IPS-NIHi11 (cell line): ENCODE results near the gene OR2Z1.
"Not testable (repeated sequence)": the region's sequence is repeated elsewhere in the genome, so short reads cannot be mapped to it uniquely, and the experiment has no call there.

ENCODE experiments used
- DNase-seq: peaks from one replicate; pipeline ENCODE4 v3.0.0; 2012; ENCODE audit warnings: mixed read lengths, low spot score

The OR2Z1 gene

DNA sequence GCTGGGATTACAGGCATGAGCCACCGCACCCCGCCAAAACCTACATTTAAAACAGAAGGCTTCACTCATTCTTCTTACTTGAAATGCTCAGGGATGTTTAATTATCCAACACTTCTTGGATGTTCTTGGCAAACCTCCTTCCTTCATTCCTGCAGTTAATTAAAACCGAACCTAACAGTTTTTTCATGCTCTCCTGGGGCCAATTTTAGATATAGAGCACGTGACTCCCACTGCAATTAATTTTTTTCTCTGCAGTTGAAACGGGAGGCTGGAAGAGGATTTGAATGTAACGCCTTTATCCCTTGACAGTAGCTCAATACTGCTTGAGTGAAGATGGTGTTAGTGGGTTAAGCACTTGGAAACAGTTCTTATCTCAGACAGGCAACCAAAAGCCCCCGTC is 18.2 kb upstream of the OR2Z1 start:
- DNase-seq: no peak

DNA sequence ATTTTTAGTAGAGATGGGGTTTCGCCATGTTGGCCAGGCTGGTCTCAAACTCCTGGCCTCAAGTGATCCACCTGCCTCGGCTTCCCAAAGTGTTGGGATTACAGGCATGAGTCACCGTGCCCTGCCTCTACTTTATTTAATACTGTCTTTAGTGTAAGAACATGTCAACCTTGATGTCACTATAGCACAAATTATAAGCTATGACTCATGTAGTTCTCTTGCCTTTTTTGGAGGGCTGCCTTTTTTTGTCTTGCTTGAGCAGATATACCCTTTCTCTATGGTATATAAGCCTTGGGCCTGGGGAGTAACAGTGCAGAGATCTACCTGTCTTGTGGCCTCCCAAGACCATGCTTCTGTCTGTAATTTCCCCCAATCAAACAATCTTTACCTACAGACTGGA is 16.1 kb upstream of the OR2Z1 start:
- DNase-seq: not testable (repeated sequence)

DNA sequence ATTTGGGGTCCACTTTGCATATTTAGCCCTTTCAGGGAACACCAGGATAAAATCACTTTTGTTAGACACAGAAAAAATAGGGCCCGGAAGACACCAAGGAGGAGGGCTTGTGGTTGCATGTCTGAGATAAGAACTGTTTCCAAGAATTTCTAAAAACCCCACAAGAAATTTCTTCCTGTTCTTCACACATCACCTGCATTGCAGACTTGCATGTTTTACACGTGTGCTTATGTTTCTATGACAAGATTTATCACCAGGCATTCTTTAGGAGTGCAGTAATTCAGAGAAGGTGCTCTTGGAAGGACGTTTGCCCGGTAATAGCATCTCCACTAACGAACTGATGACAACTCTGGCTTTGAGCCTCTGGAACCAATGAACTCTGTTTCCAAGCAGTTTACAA is 15.7 kb upstream of the OR2Z1 start:
- DNase-seq: no peak

DNA sequence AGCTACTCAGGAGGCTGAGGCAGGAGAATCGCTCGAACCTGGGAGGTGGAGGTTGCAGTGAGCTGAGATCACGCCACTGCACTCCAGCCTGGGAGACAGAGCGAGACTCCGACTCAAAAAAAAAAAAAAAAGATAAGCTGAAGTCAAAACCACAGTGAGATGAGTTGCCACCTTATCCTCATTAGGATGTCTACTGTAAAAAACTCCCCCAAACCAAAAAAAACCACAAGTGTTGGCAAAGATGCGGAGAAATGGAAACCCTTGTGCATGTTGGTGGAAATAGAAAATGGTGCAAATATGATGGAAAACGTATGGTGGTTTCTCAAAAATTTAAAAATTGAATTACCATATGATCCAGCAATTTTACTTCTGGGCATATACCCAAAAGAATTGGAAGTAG is 11.1 kb upstream of the OR2Z1 start:
- DNase-seq: not testable (repeated sequence)

DNA sequence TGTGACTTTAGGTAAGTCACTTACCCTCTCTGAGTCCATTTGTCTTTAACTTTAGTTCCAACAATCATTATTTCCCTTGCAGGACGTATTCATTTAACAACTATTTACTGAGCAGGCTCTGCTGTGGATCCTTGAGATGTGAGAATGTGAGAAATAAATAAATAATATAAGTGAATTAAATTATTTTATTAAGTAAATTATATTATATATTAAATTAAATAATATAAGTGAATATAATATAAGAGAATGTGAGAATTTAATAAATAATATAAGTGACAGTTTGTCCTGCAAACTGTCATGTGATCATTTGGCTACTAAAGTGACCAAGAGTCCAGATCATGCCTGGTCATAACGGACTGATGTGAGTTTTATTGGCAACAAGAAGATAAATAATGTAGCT is 598 bp downstream of the OR2Z1 start:
- no peak for DNase-seq

DNA sequence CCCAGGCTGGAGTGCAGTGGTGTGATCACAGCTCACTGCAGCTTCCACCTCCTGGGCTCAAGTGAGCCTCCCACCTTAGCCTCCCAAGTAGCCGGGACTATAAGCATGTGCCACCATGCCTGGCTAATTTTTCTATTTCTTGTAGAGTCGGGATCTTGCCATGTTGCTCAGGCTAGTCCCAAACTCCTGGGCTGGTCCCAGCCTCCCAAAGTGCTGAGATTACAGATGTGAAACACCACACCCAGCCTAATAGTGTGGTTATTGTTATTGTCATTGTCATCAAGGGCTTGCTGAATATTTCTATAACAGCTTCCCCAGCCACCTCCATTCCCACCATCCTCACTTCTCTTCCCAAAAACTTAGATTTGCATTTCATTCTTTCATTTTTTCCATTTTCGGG is 2.8 kb downstream of the OR2Z1 start:
- no peak for DNase-seq

DNA sequence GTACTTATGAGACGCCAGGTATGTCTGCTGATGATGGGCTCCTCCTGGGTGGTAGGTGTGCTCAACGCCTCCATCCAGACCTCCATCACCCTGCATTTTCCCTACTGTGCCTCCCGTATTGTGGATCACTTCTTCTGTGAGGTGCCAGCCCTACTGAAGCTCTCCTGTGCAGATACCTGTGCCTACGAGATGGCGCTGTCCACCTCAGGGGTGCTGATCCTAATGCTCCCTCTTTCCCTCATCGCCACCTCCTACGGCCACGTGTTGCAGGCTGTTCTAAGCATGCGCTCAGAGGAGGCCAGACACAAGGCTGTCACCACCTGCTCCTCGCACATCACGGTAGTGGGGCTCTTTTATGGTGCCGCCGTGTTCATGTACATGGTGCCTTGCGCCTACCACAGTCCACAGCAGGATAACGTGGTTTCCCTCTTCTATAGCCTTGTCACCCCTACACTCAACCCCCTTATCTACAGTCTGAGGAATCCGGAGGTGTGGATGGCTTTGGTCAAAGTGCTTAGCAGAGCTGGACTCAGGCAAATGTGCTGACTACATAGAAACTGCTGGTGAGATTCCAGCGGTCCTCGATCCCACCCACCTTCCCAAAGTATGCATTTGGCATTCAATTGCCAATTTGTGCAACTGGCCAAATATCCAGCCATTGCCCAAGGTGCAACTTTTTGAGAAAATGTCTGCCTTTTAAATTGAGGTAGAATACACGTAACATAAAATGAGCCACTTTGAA is 10.2 kb downstream of the OR2Z1 start:
- no peak for DNase-seq

DNA sequence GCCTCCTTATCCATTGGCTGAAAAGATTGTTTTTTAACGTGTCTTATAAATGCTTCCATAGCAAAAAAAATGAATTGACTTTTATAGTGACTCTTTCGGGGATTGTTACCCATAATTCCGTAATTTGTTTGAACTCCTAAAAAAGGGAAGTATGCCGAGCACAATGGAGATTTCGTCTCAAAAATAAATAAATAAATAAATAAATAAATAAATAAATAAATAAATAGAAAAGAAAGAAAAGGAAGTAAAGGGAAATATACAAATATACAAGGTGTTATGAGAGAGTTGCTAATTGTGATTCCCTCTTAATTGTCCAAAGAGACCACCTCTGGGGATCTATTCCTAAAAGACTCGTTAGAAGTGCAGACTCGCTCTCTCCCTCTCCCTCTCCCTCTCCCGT is 16.9 kb downstream of the OR2Z1 start:
- no peak for DNase-seq

DNA sequence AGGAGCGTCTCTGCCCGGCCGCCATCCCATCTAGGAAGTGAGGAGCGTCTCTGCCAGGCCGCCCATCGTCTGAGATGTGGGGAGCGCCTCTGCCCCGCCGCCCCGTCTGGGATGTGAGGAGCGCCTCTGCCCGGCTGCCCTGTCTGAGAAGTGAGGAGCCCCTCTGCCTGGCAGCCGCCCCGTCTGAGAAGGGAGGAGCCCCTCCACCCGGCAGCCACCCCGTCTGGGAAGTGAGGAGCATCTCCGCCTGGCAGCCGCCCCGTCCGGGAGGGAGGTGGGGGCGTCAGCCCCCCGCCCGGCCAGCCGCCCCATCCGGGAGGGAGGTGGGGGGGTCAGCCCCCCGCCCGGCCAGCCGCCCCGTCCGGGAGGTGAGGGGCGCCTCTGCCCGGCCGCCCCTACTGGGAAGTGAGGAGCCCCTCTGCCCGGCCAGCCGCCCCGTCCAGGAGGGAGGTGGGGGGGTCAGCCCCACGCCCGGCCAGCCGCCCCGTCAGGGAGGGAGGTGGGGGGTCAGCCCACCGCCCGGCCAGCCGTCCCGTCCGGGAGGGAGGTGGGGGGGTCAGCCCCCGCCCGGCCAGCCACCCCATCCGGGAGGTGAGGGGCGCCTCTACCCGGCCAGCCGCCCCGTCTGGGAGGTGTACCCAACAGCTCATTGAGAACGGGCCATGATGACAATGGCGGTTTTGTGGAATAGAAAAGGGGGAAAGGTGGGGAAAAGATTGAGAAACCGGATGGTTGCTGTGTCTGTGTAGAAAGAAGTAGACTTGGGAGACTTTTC is 18.0 kb downstream of the OR2Z1 start:
- DNase-seq: not testable (repeated sequence)

DNA sequence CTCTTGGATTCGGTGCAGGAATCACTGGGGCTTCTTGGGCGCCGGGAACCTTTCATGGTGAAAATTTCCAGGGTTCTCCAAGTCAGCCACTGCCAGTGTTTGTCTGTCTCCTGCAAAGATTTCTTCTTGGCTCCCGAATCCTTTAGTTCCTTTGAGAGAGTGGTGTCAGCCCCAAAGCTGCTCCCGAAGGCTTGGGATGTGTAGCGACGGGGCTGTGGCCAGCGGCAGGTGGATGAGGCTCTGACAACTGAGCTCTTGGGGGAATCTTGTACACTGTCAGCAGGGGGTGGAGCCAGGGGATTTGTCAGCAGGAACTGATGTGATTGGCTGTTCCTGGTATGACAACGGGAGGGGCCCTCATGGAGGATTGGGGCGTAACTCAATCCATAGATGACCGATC is 45.8 kb downstream of the OR2Z1 start:
- not testable (repeated sequence) for DNase-seq

DNA sequence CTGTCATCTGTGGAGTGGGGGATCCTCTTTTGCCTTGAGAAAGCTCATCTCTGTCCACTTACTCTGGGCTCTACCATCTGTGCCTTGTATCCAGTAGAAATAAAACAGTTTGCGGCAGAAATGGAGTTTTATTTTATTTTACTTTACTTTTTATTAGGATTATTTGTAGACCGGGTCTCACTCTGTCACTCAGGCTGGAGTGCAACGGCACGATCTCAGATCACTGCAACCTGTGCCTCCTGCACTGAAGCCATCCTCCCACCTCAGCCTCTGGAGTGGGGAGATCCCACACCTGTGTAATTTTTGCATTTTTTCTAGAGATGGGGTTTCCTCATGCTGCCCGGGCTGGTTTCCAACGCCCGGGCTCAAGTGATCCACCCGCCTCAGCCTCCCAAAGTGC is 47.8 kb downstream of the OR2Z1 start:
- DNase-seq: not testable (repeated sequence)

DNA sequence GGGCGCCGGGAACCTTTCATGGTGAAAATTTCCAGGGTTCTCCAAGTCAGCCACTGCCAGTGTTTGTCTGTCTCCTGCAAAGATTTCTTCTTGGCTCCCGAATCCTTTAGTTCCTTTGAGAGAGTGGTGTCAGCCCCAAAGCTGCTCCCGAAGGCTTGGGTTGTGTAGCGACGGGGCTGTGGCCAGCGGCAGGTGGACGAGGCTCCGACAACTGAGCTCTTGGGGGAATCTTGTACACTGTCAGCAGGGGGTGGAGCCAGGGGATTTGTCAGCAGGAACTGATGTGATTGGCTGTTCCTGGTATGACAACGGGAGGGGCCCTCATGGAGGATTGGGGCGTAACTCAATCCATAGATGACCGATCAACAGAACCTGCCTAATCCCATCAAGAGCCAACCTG is 52.2 kb downstream of the OR2Z1 start:
- DNase-seq: not testable (repeated sequence)
